ENCODE measurements around the gene MDFI.

MDFI gene

GRCh38 chr6:41688256-41688965 is 50.1 kb downstream of the MDFI start:
- no peak for DNase-seq (ENCODE audit: low read depth)

- DNase-seq (ENCODE audit: low read depth), result no peak
These were observed 51.1 kb downstream of the MDFI start for GRCh38 chr6:41689171-41690008.

- DNase-seq (ENCODE audit: low read depth), result no peak
These were observed 52.5 kb downstream of the MDFI start for GRCh38 chr6:41690541-41691330.

- DNase-seq (ENCODE audit: low read depth), result no peak
These were observed 53.3 kb downstream of the MDFI start for GRCh38 chr6:41691426-41692079.

GRCh38 chr6:41692080-41692675 is 53.9 kb downstream of the MDFI start:
- no peak for DNase-seq (ENCODE audit: low read depth)

- no peak for DNase-seq (ENCODE audit: low read depth)
These were observed 54.5 kb downstream of the MDFI start for GRCh38 chr6:41692730-41693129.

GRCh38 chr6:41693281-41694240 is 55.3 kb downstream of the MDFI start:
- DNase-seq (ENCODE audit: low read depth), result no peak

- DNase-seq (ENCODE audit: low read depth), result no peak
These were observed 56.7 kb downstream of the MDFI start for GRCh38 chr6:41694815-41695526.

- no peak for DNase-seq (ENCODE audit: low read depth)
These were observed 57.6 kb downstream of the MDFI start for GRCh38 chr6:41695825-41696224.

GRCh38 chr6:41696788-41697187 is 58.5 kb downstream of the MDFI start:
- no peak for DNase-seq (ENCODE audit: low read depth)

- no peak for DNase-seq (ENCODE audit: low read depth)
These were observed 59.9 kb downstream of the MDFI start for GRCh38 chr6:41697861-41698781.

- DNase-seq (ENCODE audit: low read depth), result no peak
These were observed 60.8 kb downstream of the MDFI start for GRCh38 chr6:41699063-41699462.

GRCh38 chr6:41700463-41701347 is 62.4 kb downstream of the MDFI start:
- no peak for DNase-seq (ENCODE audit: low read depth)

- no peak for DNase-seq (ENCODE audit: low read depth)
These were observed 63.9 kb downstream of the MDFI start for GRCh38 chr6:41702089-41702745.

- DNase-seq (ENCODE audit: low read depth), result no peak
These were observed 64.7 kb downstream of the MDFI start for GRCh38 chr6:41702771-41703494.

All from activated T-cell treated with anti-CD3 and anti-CD28 coated beads for 24 hours (primary cell).